Epithelial cell of proximal tubule (primary cell): ENCODE data around the gene CMTM6. TPM values are rescaled to one million over a fixed set of nuclear protein-coding genes. Genes with fewer than 3 reads are reported as not detected.

Source experiments
- DNase-seq: peaks from one replicate; pipeline ENCODE4 v3.0.0-alpha.2; 2011; ENCODE audit warnings: low read depth
- H3K4me3 ChIP-seq: 2 replicates; pipeline ENCODE4 v1.5.1; 2011; ENCODE audit warnings: low read depth, mild to moderate bottlenecking, low read length
- CTCF ChIP-seq: conservative IDR thresholded peaks from 2 replicates; pipeline ENCODE4 v1.5.1; 2012; ENCODE audit warnings: low read depth, mild to moderate bottlenecking, low read length
- total RNA-seq: library from RNA; depleted of rRNA; stranded (reverse); fragments of >200 nt; gene quantifications from 2 replicates; pipeline ENCODE4 v1.2.3, GENCODE V29; 2015

Gene CMTM6
- total RNA-seq, 1 donor from 2014 or later = 73.1 TPM

GRCh38 chr3:32457971-32458471 lies 44.6 kb downstream of the CMTM6 start:
- no peak for DNase-seq
- no peak overlapping the region for H3K4me3 ChIP-seq
- no peak for TF ChIP-seq CTCF

GRCh38 chr3:32456429-32457130 lies 46.1 kb downstream of the CMTM6 start:
- TF ChIP-seq CTCF = no peak
- no peak overlapping the region for H3K4me3 ChIP-seq
- DNase-seq = no peak

- no peak for DNase-seq
- no peak overlapping the region for H3K4me3 ChIP-seq
- no peak for TF ChIP-seq CTCF
These were observed 46.8 kb downstream of the CMTM6 start for GRCh38 chr3:32455609-32456428.

GRCh38 chr3:32454731-32455608 lies 47.7 kb downstream of the CMTM6 start:
- no peak for TF ChIP-seq CTCF
- H3K4me3 ChIP-seq = no peak overlapping the region
- no peak for DNase-seq

- no peak overlapping the region for H3K4me3 ChIP-seq
- TF ChIP-seq CTCF = no peak
- no peak for DNase-seq
These were observed 48.5 kb downstream of the CMTM6 start for GRCh38 chr3:32454111-32454510.

GRCh38 chr3:32453346-32453745 lies 49.3 kb downstream of the CMTM6 start:
- TF ChIP-seq CTCF = no peak
- no peak overlapping the region for H3K4me3 ChIP-seq
- DNase-seq = no peak
